ENCODE measurements around the gene ANAPC5.
"Not testable (repeated sequence)": the region's sequence is repeated elsewhere in the genome, so short reads cannot be mapped to it uniquely, and the experiment has no call there.

The ANAPC5 gene, protein sequence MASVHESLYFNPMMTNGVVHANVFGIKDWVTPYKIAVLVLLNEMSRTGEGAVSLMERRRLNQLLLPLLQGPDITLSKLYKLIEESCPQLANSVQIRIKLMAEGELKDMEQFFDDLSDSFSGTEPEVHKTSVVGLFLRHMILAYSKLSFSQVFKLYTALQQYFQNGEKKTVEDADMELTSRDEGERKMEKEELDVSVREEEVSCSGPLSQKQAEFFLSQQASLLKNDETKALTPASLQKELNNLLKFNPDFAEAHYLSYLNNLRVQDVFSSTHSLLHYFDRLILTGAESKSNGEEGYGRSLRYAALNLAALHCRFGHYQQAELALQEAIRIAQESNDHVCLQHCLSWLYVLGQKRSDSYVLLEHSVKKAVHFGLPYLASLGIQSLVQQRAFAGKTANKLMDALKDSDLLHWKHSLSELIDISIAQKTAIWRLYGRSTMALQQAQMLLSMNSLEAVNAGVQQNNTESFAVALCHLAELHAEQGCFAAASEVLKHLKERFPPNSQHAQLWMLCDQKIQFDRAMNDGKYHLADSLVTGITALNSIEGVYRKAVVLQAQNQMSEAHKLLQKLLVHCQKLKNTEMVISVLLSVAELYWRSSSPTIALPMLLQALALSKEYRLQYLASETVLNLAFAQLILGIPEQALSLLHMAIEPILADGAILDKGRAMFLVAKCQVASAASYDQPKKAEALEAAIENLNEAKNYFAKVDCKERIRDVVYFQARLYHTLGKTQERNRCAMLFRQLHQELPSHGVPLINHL

DNA sequence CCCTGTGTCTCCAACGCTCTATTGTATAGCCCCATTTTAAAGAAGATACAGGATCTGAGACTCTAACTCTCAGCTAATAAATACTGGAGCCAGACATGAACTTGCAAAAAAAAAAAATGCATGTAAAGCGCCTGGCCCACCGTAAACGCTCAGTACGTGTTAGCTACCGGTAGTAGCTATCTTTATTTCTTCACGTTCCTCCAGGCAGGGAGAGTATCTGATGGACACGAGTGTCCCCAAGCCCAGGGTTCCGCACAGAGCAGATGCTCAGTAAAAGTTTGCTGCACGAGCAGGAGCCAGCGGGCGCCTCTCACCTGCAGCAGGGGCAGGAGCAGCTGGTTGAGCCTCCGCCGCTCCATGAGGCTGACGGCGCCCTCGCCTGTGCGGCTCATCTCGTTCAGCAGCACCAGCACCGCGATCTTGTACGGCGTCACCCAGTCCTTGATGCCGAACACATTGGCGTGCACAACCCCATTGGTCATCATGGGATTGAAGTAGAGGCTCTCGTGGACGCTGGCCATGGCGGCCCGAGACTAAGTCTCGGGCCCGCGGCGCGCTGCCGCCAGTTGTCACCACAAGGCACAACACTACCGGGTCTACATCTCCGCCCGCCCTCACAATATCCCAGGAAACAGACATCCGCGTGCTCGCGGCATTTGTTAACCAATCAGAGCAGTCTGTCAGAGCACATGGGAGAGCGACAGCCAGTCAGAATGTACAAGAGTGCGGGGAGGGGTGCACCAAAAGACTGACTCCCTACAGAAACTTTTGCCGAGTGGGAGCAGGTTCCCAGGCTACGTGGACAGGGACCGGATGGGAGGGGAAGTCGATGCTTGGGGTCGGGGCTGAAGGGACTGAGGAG, at the start of gene ANAPC5:
Gene ANAPC5, minus strand, starts transcription at position 592 of the 862 bp plus-strand sequence. Its CDS starts 71 bp downstream, at position 521.
- peak; percentile 85 for DNase-seq

DNA sequence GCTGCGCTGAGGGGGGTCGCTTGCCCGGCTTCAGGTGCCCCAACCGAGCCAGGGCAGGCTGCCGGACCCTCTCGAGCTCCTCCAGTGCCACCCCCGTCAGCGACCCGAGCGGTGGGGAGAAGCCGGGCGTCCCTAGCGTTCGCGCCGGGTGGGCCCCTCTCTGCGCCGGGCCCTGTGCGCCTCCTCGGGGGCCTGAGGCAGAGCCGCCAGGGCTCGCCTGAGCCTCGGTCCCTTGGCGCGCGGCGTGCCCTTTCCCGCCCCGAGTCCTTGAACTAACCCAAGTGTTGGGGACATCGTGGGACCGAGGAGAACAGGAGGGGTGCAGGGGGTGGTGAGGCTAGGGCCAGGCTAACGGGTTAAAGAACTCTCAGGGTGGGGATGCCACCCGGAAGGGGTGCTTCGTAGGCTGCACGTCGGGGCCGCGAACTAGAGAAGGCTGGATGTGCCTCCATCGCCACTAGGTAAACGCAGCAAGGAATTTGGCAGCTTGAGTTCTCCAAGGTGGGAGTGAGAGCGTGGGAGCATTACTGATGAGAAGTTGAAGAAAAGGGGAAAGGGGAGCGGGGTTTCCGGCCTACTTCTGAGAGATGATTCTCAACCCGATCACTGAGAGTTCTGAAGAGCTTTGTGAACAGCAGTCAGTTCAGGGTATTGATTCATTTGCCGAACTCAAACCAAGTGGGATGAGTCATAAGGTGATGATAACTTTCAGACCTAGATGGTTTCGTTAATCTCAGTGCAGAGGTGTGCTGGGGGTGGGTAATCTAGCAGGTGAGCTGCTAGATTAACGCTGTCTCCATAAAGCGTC, 48.3 kb upstream of the ANAPC5 start:
- peak; percentile 54 for DNase-seq

DNA sequence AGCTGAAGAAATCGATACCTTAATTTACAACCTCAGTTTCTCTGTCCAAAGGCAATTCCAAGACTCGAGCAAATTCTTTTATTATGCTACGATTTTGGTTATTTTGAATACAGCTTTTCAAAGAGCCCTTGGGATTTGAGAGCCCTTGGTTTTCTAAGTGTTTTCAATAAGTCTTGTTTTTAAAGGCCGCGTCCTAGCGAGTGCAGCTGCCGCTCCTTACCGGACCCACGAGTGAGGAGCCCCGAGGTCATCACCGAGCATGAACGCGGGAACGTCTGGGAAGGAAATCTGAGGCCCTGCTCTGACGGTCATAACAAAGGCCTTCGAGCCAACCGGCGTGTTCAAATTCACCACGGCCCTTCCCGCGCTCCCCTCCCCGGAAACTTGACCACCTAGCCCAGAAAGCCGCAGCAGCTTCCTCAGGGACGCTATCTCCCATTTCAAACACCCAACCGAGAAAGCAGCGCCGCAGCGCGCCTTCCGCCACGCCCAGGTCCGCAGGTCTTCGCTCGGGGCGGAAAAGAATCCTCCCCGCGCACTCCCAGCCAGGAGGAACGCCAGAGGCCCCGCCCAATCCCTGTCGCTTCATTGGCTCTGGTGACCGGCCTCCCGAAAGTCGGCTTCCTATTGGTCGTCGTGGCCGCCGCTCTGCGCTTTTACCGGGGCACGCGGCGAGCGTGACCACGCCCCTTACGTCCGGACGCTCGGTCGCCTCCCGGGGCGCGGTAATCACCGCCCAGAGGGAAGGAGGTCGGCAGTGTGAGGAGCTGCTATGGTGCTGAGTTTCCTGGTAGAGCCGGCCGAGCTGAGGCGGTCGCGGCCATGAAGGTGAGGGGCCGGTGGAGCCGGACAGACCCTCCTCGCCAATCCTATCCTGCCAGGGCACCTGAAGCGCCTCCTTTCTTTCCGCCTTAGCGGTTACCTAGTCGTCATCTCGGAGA, 47.5 kb upstream of the ANAPC5 start, which contains the start of gene RNF34:
Gene RNF34, plus strand, starts transcription at position 728 of the 941 bp plus-strand sequence. Its CDS starts 95 bp downstream, at position 823.
- DNase-seq: peak; percentile 98

DNA sequence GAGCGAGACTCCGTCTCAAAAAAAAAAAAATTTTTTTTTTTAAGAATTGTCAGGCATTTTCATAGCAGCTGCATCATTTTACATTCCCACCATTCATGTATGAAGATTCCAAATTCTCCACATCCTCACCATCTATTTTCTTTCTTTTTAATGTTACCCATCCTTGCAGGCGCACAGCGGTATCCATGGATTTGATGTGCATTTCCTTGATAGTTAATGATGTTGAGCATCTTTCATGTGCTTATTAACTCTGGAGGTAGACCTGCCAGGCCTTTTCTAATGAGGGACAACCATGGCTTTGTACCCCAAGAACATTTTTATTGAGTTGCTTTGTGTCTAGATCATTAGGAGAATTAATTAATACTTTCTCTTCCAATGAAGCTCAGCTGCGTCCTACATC, 46.1 kb upstream of the ANAPC5 start:
- DNase-seq: no peak

DNA sequence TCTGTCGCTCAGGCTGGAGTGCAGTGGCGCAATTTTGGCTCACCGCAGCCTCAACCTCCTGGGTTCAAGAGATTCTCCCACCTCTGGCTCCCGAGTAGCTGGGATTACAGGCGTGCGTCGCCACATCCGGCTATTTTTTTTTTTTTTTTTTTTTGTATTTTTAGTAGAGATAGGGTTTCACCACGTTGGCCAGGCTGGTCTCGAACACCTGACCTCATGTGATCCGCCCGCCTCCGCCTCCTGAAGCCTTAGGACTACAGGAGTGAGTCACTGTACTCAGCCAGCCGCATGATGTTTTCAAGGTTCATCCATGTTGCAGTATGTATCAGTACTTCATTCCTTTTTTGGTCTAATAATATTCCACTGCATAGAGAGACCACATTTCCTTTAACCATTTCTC, 45.3 kb upstream of the ANAPC5 start:
- no peak for DNase-seq

DNA sequence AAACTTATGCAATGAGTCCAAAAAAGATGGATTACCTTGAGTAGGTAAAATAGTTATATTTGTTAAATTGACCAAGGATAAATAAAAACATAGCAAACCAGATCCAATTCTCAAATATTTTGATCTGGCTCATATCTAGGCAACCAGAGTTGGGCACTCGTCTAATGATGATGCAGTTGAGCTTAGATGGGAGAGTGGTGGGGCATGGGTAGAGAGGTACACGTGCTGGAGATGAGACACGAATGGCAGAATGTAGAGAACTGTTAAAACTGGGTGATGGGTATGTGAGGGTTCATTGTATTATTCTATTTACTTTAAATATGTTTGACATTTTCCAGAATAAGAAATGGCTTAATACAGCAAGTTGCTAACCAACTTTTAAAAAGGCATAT, 40.1 kb upstream of the ANAPC5 start:
- DNase-seq: no peak

DNA sequence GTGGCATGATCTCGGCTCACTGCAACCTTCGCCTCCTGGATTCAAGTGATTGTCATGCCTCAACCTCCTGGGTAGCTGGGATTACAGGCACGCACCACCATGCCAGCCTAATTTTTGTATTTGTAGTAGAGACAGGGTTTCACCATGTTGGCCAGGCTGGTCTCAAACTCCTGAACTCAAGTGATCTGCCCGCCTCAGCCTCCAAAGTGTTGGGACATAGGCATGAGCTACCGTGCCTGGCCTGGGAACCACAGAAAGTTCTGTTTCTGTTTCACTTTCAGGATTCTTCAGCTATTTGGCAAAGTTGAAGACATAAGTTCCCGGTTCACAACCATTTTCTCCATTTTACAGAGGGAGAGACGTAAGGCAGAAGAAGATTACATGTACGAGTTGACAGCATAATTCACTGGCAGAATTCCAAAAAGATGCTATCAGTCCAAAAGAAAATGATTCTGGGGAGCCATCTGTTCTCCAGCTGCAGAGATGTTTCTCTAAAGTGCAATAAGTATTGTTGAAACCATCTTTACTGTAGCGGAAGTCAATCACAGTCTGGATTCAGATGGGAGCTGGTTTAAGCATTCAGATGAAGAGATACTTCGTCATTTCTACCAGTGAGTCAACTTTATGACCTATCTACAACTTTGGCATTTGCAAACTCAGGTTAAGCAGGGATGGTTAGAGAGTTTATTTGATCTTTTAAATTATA, 39.6 kb upstream of the ANAPC5 start:
- DNase-seq: peak; percentile 2

DNA sequence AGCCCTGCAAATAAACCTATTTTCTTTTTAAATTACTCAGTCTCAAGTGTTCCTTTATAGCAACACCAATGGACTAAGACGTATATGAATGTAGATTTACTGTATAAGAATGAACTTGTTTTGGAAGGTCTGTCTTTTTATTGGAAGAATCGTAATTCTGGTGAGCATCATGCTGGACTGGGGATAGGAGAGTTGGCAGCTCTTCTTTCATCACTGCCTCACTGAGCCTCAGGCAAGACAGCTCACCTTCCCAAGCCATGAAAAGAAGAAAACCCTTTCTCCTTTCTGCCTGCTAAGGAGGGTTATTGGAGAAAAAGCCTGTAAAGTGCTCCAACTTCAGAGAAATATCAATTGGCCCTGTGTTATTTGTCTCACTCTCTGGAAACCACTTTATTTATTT, 38.6 kb upstream of the ANAPC5 start:
- DNase-seq: no peak

DNA sequence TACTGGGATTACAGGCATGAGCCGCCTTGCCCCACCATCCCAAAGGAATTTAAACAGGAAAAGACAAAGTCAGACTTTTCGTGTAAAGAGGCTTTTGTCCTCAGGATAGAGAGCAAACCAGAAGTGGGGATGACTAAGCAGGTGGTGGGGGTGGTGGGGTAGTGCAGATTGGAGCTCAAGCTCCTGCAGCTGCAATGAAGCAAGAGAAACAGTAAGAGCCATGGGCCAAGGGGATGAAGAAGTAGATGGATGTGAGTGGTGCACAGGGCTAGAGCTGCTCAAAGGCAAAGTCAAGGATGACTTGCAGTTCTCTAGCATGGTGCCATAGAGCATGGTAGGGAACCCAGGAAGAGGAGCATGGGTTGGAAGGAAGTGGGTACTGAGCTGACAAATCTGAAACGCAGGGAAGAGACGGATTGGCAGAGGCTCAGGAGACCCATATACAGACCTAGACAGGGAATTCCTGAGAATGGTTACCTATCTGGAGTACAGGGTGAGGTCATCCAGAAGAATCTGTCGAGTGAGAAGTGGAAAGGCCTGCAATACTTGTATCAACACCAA, 36.3 kb upstream of the ANAPC5 start:
- no peak for DNase-seq

DNA sequence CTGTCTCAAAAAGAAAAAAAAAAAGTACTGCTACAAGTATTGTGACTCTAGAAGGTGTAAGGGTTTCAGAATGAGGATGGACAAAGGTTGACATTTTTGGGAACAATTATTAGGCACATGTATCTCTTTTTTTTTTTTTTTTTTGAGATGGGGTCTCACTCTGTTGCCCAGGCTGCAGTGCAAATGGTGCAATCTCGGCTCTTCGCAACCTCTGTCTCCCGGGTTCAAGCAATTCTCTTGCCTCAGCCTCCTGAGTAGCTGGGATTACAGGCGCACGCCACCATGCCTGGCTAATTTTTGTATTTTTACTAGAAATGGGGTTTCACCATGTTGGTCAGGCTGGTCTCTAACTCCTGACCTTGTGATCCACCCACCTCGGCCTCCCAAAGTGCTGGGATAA, 32.7 kb upstream of the ANAPC5 start:
- DNase-seq: not testable (repeated sequence)

DNA sequence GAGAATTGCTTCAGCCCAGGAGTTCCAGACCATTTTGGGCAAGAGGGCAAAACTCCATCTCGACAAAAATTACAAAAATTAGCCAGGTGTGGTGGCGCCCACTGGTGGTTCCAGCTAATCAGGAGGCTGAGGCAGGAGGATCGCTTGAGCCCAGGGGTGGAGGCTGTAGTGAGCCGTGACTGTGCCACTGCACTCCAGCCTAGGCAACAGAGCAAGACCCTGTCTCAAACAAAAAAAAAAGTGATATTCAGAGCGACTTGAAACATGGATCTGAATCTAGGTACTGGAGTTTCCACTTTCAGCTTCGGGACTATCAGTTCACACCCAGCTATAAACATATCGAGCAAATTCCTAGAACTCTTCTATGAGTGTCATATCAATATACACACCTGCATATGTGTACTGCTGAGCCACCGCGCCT, 31.4 kb upstream of the ANAPC5 start:
- no peak for DNase-seq

DNA sequence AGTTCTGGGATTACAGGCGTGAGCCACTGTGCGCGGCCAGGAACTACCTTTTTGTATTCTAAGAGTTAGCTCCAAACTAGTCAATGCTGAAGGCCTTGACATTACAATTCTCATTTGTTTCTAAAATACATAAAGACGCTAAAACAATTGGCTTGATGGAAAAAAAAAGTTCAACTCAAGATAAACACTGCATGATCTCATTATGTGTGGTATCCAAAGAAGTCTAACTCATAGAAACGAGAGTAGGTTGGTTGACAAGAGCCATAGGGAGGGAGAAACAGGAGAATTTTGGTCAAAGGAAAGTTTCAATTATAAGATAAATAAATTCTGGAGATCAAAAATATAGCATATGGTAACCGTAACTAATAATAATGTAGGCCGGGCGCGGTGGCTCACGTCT, 27.7 kb upstream of the ANAPC5 start:
- DNase-seq: no peak

DNA sequence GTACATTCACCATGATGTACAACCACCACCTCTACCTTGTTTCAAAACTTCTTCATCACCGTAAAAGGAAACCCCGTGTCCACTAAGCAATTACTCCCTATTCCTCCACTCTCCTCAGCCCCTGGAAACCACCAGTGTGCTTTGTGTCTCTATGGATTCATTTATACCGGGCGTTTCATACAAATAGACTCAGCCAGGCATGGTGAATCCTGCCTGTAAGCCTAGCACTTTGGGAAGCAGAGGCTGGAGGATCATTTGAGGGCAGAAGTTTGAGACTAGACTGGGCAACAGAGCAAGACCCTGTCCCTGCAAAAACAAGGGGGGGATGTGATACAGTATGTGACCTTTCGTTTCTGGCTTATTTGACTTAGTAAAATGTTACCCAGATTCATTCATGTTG, 26.5 kb upstream of the ANAPC5 start:
- DNase-seq: no peak

DNA sequence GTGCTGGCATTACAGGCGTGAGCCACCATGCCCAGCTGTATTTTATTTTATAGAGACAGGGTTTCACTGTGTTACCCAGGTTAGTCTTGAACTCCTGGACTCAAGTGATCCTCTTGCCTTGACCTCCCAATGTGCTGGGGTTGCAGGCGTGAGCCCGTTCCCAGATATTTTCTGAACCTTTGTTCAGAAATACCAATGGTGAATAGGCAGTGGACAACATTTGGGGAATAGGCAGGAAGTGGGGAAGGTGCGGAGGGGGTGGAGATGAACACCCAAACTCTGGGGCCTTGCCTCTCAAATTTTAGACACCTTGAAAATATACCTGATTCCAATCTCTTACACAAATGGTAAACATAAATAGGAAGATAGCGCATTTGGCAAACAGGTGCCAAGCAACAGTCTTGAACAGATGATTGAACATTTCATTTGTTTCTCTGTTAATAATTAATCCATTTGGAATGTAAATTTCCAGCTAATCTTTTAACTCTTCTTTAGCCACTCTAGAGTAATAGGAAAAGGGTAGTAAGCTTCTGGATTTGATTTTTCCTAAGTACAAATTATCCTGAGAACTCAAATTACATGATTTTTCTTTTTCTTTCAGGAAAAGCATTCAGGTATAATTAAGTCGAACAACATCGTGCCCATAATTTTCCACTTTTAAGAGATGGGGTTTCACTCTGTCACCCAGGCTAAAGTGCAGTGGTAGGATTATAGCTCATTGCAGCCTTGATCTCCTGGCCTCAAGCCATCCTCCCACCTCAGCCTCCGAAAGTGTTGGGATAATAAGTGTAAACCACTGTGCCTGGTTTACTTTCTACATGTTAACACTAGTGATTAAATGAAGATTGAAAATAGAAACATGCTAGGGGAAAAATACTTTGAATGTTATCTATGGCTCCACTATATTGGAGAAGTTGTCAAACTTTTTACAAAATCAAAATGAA, 24.8 kb upstream of the ANAPC5 start:
- DNase-seq: no peak

DNA sequence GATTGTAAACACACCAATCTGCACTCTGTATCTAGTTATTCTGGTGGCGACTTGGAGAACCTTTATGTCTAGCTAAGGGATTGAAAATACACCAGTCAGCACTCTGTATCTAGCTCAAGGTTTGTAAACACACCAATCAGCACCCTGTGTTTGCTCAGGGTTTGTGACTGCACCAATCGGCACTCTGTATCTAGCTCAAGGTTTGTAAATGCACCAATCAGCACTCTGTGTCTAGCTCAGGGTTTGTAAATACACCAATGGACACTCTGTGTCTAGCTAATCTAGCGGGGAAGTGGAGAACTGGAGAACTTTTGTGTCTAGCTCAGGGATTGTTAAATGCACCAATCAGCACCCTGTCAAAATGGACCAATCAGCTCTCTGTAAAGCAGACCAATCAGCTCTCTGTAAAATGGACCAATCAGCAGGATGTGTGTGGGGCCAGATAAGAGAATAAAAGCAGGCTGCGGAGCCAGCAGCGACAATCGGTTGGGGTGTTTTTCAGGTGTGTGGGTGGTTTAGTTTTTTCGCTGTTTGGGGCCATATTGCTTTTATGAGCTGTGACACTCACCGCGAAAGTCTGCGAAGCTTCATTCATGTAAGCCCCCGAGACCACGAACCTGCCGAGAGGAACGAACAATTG, 22.9 kb upstream of the ANAPC5 start:
- not testable (repeated sequence) for DNase-seq

DNA sequence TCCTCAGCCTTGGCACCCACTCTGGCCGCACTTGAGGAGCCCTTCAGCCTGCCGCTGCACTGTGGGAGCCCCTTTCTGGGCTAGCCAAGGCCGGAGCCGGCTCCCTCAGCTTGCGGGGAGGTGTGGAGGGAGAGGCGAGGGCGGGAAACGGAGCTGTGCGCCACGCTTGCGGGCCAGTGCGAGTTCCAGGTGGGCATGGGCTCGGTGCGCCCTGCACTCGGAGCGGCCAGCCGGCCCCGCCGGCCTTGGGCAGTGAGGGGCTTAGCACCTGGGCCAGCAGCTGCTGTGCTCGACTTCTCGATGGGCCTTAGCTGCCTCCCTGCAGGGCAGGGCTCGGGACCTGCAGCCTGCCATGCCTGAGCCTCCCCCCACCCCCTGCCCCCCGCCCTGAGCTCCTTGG, 22.1 kb upstream of the ANAPC5 start:
- DNase-seq: not testable (repeated sequence)

DNA sequence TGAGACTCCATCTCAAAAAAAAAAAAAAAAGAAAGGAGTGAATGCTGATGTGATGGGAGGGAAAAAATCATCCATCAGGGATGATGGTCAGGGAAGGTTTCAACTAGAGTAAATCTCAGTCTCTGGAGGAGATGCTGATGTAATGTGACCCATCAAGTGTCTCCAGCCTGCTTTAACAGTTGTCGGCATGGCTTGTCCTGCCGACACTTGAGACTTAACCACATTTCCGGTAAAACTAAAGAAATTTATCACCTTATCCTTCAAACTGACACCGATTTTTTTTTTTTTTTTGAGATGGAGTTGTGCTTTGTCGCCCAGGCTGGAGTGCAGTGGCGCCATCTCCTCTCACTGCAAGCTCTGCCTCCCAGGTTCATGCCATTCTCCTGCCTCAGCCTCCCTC, 21.5 kb upstream of the ANAPC5 start:
- no peak for DNase-seq

DNA sequence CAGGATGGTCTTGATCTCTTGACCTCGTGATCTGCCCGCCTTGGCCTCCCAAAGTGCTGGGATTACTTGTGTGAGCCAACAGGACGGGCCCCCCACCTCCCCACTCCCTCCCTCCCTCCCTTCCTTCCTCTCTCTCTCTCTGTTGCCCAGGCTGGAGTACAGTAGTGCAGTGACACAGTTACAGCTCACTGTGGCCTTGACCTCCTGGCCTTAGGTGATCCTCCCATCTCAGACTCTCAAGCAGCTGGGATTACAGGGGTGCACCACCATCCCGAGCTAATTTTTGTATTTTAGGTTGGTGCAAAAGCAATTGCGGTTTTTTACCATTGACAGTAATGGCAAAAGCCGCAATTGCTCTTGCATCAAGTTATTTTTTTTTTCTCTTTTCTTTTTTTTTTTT, 19.2 kb upstream of the ANAPC5 start:
- DNase-seq: no peak

All from activated CD4-positive, alpha-beta T cell treated with anti-CD3 and anti-CD28 coated beads, Interleukin-2, amount 50 U/mL, for 1 hour (primary cell).